Ovary (tissue), 9 donors: ENCODE measurements around the gene CD81. TPM values are rescaled to one million over a fixed set of nuclear protein-coding genes. Genes with fewer than 3 reads are reported as not detected.

ENCODE experiments used
- DNase-seq, 5 donors: peaks; one replicate each; pipeline ENCODE4 v3.0.0-alpha.2; 2019 to 2020
- H3K27ac ChIP-seq, 2 donors: fragments of 200-600 bp; one replicate each; pipeline versions ENCODE4 v1.5.1 to v1.8.0; 2019 to 2022
- H3K27me3 ChIP-seq: fragments of 200-600 bp; one replicate; pipeline ENCODE4 v1.8.0; 2022
- H3K36me3 ChIP-seq: fragments of 200-600 bp; sonication (generic); one replicate; pipeline ENCODE4 v1.5.1; 2019
- H3K4me1 ChIP-seq: one replicate; pipeline ENCODE4 v1.8.1; 2013; ENCODE audit warnings: mild to moderate bottlenecking, moderate library complexity; ENCODE audit not compliant: insufficient read depth
- H3K4me3 ChIP-seq: fragments of 200-600 bp; sonication (generic); one replicate; pipeline ENCODE4 v1.5.1; 2017
- H3K9me3 ChIP-seq, 2 donors: fragments of 200-600 bp in 1 of 2; sonication (generic) in 1 of 2; one replicate each; pipeline versions ENCODE4 v1.5.1 to v1.8.1; 2013 to 2019; ENCODE audit warnings: mild to moderate bottlenecking in 1 of 2, moderate library complexity in 1 of 2
- EP300 ChIP-seq: sonication (generic); formaldehyde crosslinking; IDR thresholded peaks from one replicate; pipeline ENCODE4 v1.6.1; 2017; ENCODE audit warnings: antibody characterized with exemption
- POLR2A ChIP-seq: fragments of 450-650 bp; IDR thresholded peaks from one replicate; pipeline ENCODE4 v1.6.1; 2017; ENCODE audit warnings: antibody characterized with exemption, mild to moderate bottlenecking, moderate library complexity
- WGBS, 3 donors: extraction: QIAGEN DNeasy Blood & Tissue Kit in 1 of 3; methylation state at CpG; one replicate each; pipeline versions ENCODE4 v1.1.5 to v1.1.7; 2013 to 2017; 5-methylcytosine and 5-hydroxymethylcytosine counted together
- intact Hi-C, 4 donors: fragments of 100-400 bp; cut with DNase I; formaldehyde crosslinking; loops; one replicate each; pipeline versions ENCODE4 v1.11.0 to v1.15.1; 2022 to 2023
- polyA plus RNA-seq, 2 donors: library from polyadenylated mRNA; stranded (reverse); fragments of 200-250 nt in 1 of 2; fragments of 350-450 nt in 1 of 2; fragmentation: Illumina TruSeq in 1 of 2; extraction: RNeasy Lipid Tissue Mini Kit (QIAGEN cat#74804) in 1 of 2; gene quantifications; one replicate each; pipeline ENCODE4 v1.2.3, GENCODE V29; 2013 to 2014
- total RNA-seq, 7 donors: library from RNA; depleted of rRNA in 2 of 7; stranded (reverse); fragments of >200 nt in 2 of 7; fragmentation: NEBNext Ultra II Directional in 3 of 7; extraction: Animal tissue kit (Norgen Biotek cat#: 25700) in 3 of 7; gene quantifications; one replicate each; pipeline versions ENCODE4 v1.1.0 to v1.2.4, GENCODE V29; 2016 to 2023
- TF ChIP-seq, protein P1 (sequence below), 3 donors: fragments of 450-650 bp in 2 of 3; fragments of 200-600 bp in 1 of 3; IDR thresholded peaks; one replicate each; pipeline versions ENCODE4 v1.5.1 to v1.8.0; 2016 to 2022; ENCODE audit warnings: antibody characterized with exemption in 3 of 3, mild to moderate bottlenecking in 1 of 3
- donor health status: DM: no; HTN: no; CAD: no; lungs with moderate emphysema.
- donor health status: DM: no; HTN: no; CAD: no.
- donor health status: Bipolar disorder and iron deficiency.
- donor health status: DM: yes; HTN: yes; CAD: no.
- donor health status: DM: no; HTN: no; CAD: no.
- donor health status: DM: yes; HTN: yes; CAD: no.

Gene CD81
- total and polyA plus RNA-seq, 9 donors = 206 to 723 (median 541) TPM

DNA sequence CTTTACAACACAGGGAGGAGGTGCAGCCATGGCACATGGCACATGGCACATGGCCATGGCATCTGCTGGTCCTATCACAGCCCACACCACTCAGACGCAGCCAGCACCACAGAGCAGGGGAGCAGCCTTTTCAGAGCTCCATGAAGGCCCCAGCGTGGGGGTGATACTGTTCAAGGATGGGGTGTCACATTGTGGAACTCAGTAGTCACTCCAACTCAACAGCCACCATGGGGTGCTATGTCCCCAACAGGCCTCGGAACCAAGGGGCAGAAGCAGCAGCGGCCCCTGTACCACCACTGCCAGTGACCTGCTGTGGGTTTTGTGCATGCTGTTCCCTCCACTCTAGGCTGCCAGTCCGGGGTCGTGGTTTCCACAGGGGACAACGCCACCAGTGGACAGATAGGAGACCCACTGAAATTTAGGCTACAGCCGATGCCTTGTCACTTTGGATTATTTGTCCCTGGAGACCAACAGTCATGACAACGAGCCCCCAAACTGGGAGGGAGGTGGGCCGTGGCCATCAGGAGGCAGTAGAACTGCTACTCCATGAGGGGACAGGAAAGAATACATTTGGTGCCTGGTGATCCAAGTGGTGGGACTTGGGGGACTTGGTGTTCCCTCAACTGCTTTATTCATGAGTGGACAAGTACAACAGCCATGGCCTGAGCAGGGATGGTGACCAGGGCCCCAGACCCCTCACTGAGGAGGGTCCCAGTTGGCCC, 30.4 kb upstream of the CD81 start:
- H3K4me1 ChIP-seq = no peaks in the 10 kb centered on the region
- no peaks in the 10 kb centered on the region for H3K9me3 ChIP-seq
- no peaks in the 10 kb centered on the region for H3K27me3 ChIP-seq
- no peak overlapping the region for H3K27ac ChIP-seq
- WGBS, 3 donors = 82 to 90% (median 89%) methylated on average over 10 of the region's 10 CpGs
- no peak for DNase-seq
- no peak for TF ChIP-seq EP300
- TF ChIP-seq POLR2A = no peak
- TF ChIP-seq, protein P1, sequence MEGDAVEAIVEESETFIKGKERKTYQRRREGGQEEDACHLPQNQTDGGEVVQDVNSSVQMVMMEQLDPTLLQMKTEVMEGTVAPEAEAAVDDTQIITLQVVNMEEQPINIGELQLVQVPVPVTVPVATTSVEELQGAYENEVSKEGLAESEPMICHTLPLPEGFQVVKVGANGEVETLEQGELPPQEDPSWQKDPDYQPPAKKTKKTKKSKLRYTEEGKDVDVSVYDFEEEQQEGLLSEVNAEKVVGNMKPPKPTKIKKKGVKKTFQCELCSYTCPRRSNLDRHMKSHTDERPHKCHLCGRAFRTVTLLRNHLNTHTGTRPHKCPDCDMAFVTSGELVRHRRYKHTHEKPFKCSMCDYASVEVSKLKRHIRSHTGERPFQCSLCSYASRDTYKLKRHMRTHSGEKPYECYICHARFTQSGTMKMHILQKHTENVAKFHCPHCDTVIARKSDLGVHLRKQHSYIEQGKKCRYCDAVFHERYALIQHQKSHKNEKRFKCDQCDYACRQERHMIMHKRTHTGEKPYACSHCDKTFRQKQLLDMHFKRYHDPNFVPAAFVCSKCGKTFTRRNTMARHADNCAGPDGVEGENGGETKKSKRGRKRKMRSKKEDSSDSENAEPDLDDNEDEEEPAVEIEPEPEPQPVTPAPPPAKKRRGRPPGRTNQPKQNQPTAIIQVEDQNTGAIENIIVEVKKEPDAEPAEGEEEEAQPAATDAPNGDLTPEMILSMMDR (IDR thresholded peaks at IDR 0.05) = no peak
- no peak overlapping the region for H3K4me3 ChIP-seq
- H3K36me3 ChIP-seq = no peaks in the 10 kb centered on the region
- intact Hi-C loops = no loop called here

DNA sequence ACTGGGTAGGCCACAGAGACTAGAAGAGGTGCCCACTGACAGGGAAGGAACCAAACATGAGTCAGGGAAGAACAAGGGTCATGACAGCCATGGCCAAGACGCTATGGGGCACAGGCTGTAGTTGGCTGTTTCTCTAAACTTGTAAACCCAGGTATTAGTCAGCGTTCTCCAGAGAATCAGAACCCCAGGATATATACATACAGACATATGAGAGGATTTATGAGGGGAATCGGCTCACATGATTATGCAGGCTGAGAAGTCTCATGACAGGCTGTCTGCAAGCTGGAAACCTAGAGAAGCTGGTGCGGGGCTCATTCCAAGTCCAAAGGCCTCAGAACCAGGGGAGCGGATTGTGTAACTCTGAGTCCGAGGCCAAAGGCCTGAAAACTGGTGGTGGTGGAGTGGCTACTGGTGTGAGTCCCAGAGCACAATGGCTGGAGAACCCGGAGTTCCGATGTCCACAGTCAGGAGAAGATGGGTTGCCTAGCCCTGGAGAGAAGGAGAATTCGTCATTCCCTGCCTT, 29.7 kb upstream of the CD81 start:
- H3K27me3 ChIP-seq = no peaks in the 10 kb centered on the region
- no peak overlapping the region for H3K4me3 ChIP-seq
- H3K4me1 ChIP-seq = no peaks in the 10 kb centered on the region
- DNase-seq = no peak
- no peaks in the 10 kb centered on the region for H3K9me3 ChIP-seq
- no peaks in the 10 kb centered on the region for H3K36me3 ChIP-seq
- intact Hi-C loops = no loop called here
- 82 to 86% (median 84%) methylated on average over 9 of the region's 9 CpGs for WGBS, 3 donors
- no peak overlapping the region for H3K27ac ChIP-seq
- TF ChIP-seq, protein P1 (IDR thresholded peaks at IDR 0.05) = no peak
- TF ChIP-seq EP300 (no peak), POLR2A (no peak)

DNA sequence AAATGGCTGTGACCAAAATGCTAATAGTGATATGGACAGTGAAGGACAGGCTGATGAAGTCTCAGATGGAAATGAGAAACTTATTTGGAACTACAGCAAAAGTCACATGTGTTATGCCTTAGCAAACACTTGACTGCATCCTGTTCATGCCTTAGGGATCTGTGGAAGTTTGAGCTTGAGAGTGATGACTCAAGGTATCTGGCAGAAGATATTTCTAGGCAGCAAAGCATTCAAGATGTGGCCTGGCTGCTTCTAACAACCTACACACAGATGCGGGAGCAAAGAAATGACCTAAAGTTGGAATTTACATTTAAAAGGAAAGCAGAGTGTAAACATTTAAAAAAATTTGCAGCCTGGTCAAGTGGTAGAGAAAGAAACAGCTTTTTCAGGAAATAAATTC, 28.1 kb upstream of the CD81 start:
- TF ChIP-seq POLR2A = no peak
- TF ChIP-seq EP300 = no peak
- TF ChIP-seq, protein P1 (IDR thresholded peaks at IDR 0.05) = no peak
- no peaks in the 10 kb centered on the region for H3K4me1 ChIP-seq
- no peak overlapping the region for H3K4me3 ChIP-seq
- WGBS, 3 donors = 93 to 98% (median 96%) methylated on average over 1 of the region's 1 CpG
- no peak for DNase-seq
- H3K27me3 ChIP-seq = no peaks in the 10 kb centered on the region
- intact Hi-C loops = no loop called here
- no peak overlapping the region for H3K27ac ChIP-seq
- H3K9me3 ChIP-seq = no peaks in the 10 kb centered on the region
- no peaks in the 10 kb centered on the region for H3K36me3 ChIP-seq

DNA sequence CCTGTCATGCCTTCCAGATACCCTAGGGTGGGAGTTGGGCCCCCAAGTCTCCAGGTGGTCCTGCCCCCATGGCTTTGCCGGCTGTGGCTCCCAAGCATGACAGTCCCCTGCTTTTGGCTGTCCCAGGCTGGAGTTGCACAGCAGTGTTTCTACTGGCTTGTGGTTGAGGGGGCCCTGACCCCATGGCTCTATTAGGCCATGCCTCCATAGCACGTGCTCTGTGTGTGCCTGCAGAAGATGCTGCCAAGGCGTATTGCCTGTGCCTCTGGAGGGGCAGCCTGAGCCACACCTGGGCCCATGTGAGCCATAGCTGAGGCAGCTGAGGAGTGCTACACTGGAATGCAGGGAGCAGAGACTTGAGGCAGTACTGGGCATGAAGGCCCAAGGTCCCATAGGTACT, 25.4 kb upstream of the CD81 start:
- Histone ChIP-seq H3K4me1 (no peaks in the 10 kb centered on the region), H3K9me3 (no peaks in the 10 kb centered on the region), H3K27me3 (no peaks in the 10 kb centered on the region), H3K36me3 (no peaks in the 10 kb centered on the region), H3K27ac (no peak overlapping the region), H3K4me3 (no peak overlapping the region)
- intact Hi-C loops = no loop called here
- DNase-seq = no peak
- TF ChIP-seq EP300 (no peak), POLR2A (no peak)
- TF ChIP-seq, protein P1 (IDR thresholded peaks at IDR 0.05) = no peak
- 64 to 72% (median 67%) methylated on average over 3 of the region's 3 CpGs for WGBS, 3 donors
